Immature natural killer cell (primary cell): ENCODE data around the gene EGFR. TPM values are rescaled to one million over a fixed set of nuclear protein-coding genes. Genes with fewer than 3 reads are reported as not detected.

ENCODE experiments used
- DNase-seq, 3 donors: peaks; one replicate each; pipeline ENCODE4 v3.0.0; 2022; ENCODE audit warnings: mixed read lengths in 1 of 3
- H3K27ac Mint-ChIP-seq, 6 donors: one replicate each; pipeline ENCODE4 v1.8.0; 2020; ENCODE audit warnings: mixed read lengths in 6 of 6, mild to moderate bottlenecking in 5 of 6, inconsistent platforms in 4 of 6, moderate library complexity in 3 of 6
- H3K27me3 Mint-ChIP-seq, 3 donors: one replicate each; pipeline ENCODE4 v1.8.0; 2020 to 2021; ENCODE audit warnings: low read depth in 3 of 3, mild to moderate bottlenecking in 3 of 3, mixed read lengths in 3 of 3, moderate library complexity in 3 of 3, inconsistent platforms in 1 of 3
- H3K36me3 Mint-ChIP-seq, 3 donors: one replicate each; pipeline ENCODE4 v1.8.0; 2020; ENCODE audit warnings: mixed read lengths in 3 of 3, inconsistent platforms in 2 of 3, mild to moderate bottlenecking in 2 of 3
- H3K4me1 Mint-ChIP-seq, 2 donors: one replicate each; pipeline ENCODE4 v1.8.0; 2020; ENCODE audit warnings: inconsistent platforms in 2 of 2, mild to moderate bottlenecking in 2 of 2, mixed read lengths in 2 of 2, moderate library complexity in 1 of 2
- H3K4me3 Mint-ChIP-seq, 5 donors: one replicate each; pipeline ENCODE4 v1.8.0; 2020; ENCODE audit warnings: mild to moderate bottlenecking in 5 of 5, mixed read lengths in 5 of 5, inconsistent platforms in 3 of 5, moderate library complexity in 3 of 5
- H3K9me3 Mint-ChIP-seq, 6 donors: one replicate each; pipeline ENCODE4 v1.8.0; 2020; ENCODE audit warnings: mild to moderate bottlenecking in 6 of 6, mixed read lengths in 6 of 6, inconsistent platforms in 4 of 6, moderate library complexity in 3 of 6
- polyA plus RNA-seq, 3 donors: library from polyadenylated mRNA; unstranded; fragments of 300-500 nt; fragmentation: Illumina TruSeq; gene quantifications; one replicate each; pipeline ENCODE4 v1.2.3, GENCODE V29; 2021

EGFR gene
- polyA plus RNA-seq, 3 donors from 2014 or later = not detected

DNA sequence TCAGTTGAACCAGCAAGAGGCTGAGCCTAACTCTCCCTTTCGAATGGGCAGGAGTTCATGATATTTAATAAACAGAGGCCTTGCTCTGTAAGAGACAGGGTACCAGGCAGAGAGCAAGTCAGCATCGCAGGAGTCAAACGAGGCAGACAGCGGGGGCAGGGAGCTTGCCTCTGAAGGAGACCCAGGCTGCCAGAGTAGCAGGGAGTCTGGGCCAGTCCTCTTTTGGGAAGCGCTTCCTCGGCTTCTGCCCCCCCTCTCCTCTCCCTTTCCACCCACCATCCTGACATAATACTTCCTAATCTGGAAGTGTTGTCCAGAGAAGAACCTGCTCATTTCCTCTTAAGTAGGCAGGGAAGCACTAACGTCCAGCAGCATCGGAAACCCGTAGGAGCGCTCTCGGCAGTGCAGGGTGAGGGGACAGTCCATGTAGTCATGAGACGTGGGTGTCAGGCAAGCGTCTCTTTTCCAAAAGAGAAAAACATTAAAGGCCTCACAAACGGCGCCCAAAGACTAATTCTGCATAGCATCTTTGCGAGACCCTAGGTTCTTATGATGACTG, 171.1 kb downstream of the EGFR start:
- Mint-ChIP-seq H3K27me3 (peaks cover 0 to 8% (median 2%) of the 10 kb centered on the region in 3 donors), H3K27ac (no peak overlapping the region), H3K4me1 (no peaks in the 10 kb centered on the region), H3K9me3 (no peaks in the 10 kb centered on the region), H3K36me3 (no peaks in the 10 kb centered on the region), H3K4me3 (no peak overlapping the region)
- DNase-seq = no peak

GRCh38 chr7:55190511-55191160, 171.8 kb downstream of the EGFR start:
- Mint-ChIP-seq H3K9me3 (no peaks in the 10 kb centered on the region), H3K27ac (no peak overlapping the region), H3K27me3 (peaks cover 0 to 7% (median 2%) of the 10 kb centered on the region in 3 donors), H3K36me3 (no peaks in the 10 kb centered on the region), H3K4me3 (no peak overlapping the region), H3K4me1 (no peaks in the 10 kb centered on the region)
- no peak for DNase-seq

DNA sequence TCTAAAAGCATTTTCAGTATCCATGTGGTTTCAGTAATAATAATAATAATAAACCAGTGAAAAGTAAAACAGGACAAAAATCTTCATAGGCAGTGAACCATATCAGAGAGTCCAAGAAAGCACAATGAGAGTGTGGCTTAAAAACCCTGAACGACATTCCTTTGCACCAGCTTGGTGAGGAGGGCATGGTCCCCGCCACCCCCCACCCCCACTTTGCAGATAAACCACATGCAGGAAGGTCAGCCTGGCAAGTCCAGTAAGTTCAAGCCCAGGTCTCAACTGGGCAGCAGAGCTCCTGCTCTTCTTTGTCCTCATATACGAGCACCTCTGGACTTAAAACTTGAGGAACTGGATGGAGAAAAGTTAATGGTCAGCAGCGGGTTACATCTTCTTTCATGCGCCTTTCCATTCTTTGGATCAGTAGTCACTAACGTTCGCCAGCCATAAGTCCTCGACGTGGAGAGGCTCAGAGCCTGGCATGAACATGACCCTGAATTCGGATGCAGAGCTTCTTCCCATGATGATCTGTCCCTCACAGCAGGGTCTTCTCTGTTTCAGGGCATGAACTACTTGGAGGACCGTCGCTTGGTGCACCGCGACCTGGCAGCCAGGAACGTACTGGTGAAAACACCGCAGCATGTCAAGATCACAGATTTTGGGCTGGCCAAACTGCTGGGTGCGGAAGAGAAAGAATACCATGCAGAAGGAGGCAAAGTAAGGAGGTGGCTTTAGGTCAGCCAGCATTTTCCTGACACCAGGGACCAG, 172.5 kb downstream of the EGFR start:
- Mint-ChIP-seq H3K4me1 (no peaks in the 10 kb centered on the region), H3K4me3 (no peak overlapping the region), H3K36me3 (no peaks in the 10 kb centered on the region), H3K9me3 (peaks cover 0 to 2% (median 0%) of the 10 kb centered on the region in 6 donors), H3K27me3 (peaks cover 0 to 7% (median 2%) of the 10 kb centered on the region in 3 donors), H3K27ac (no peak overlapping the region)
- DNase-seq = no peak

DNA sequence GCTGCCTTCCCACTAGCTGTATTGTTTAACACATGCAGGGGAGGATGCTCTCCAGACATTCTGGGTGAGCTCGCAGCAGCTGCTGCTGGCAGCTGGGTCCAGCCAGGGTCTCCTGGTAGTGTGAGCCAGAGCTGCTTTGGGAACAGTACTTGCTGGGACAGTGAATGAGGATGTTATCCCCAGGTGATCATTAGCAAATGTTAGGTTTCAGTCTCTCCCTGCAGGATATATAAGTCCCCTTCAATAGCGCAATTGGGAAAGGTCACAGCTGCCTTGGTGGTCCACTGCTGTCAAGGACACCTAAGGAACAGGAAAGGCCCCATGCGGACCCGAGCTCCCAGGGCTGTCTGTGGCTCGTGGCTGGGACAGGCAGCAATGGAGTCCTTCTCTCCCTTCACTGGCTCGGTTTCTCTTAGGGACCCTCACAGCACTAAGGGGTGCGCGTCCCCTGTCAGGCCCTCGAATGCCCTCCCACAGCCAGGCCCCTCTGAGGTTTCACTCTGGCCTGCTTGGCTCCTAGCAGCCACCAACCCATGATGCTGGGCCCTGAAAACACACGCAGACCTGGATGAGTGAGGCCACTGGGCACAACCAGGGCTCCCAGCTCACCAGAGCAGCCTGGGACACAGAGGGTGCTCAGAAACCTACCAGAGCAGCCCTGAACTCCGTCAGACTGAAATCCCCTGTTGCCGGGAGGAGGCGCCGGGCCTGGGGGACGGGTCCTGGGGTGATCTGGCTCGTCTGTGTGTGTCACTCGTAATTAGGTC, 173.3 kb downstream of the EGFR start:
- DNase-seq = no peak
- Mint-ChIP-seq H3K27ac (no peak overlapping the region), H3K36me3 (no peaks in the 10 kb centered on the region), H3K27me3 (peaks cover 0 to 9% (median 7%) of the 10 kb centered on the region in 3 donors), H3K4me3 (no peak overlapping the region), H3K4me1 (no peaks in the 10 kb centered on the region), H3K9me3 (peaks cover 0 to 2% (median 0%) of the 10 kb centered on the region in 6 donors)

DNA sequence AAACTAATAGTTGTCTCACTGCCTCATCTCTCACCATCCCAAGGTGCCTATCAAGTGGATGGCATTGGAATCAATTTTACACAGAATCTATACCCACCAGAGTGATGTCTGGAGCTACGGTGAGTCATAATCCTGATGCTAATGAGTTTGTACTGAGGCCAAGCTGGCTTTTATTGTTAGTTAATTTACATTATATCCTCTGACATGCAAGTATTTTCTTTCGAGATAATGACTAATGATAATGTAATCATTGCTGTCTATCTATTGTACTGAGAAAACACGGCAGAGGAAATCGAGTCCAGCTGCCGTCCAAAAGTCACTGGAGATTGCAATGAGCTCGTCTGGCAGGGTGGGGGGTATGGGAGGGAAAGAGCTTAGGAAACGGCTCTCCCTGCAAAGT, 173.9 kb downstream of the EGFR start:
- Mint-ChIP-seq H3K27me3 (peaks cover 0 to 8% (median 7%) of the 10 kb centered on the region in 3 donors), H3K36me3 (no peaks in the 10 kb centered on the region), H3K4me3 (no peak overlapping the region), H3K27ac (no peak overlapping the region), H3K4me1 (no peaks in the 10 kb centered on the region), H3K9me3 (peaks cover 0 to 2% (median 0%) of the 10 kb centered on the region in 6 donors)
- no peak for DNase-seq

DNA sequence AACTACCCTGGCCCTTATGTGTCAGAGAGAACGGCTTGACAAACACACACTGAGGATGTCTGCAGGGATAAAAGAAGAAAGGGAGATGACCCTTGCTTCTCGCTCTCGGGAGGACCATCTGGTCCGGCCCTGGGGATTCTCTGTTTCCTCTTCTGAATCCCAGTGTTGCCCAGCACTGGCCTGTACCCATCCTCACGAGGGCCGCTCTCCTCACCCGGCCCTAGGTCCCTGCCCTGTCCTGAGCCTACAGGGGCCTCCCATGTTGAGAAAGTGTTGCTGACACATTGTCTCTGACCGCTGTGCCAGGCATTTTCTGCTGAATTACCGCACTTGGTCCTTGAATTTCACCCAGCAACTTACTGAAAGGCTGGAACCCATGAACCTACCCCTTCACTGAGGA, 174.4 kb downstream of the EGFR start:
- peaks cover 0 to 2% (median 0%) of the 10 kb centered on the region in 6 donors for H3K9me3 Mint-ChIP-seq
- H3K36me3 Mint-ChIP-seq = no peaks in the 10 kb centered on the region
- no peak overlapping the region for H3K4me3 Mint-ChIP-seq
- no peak for DNase-seq
- peaks cover 0 to 8% (median 7%) of the 10 kb centered on the region in 3 donors for H3K27me3 Mint-ChIP-seq
- no peaks in the 10 kb centered on the region for H3K4me1 Mint-ChIP-seq
- no peak overlapping the region for H3K27ac Mint-ChIP-seq

- DNase-seq = no peak
- Mint-ChIP-seq H3K36me3 (no peaks in the 10 kb centered on the region), H3K9me3 (peaks cover 0 to 2% (median 0%) of the 10 kb centered on the region in 6 donors), H3K27ac (no peak overlapping the region), H3K4me1 (no peaks in the 10 kb centered on the region), H3K27me3 (peaks cover 0 to 8% (median 7%) of the 10 kb centered on the region in 3 donors), H3K4me3 (no peak overlapping the region)
Observed at GRCh38 chr7:55194522-55194921, 175.7 kb downstream of the EGFR start.

GRCh38 chr7:55198634-55199392, 180.0 kb downstream of the EGFR start:
- H3K27ac Mint-ChIP-seq = no peak overlapping the region
- no peak for DNase-seq
- H3K27me3 Mint-ChIP-seq = peaks cover 0 to 8% (median 5%) of the 10 kb centered on the region in 3 donors
- no peak overlapping the region for H3K4me3 Mint-ChIP-seq
- H3K4me1 Mint-ChIP-seq = no peaks in the 10 kb centered on the region
- no peaks in the 10 kb centered on the region for H3K36me3 Mint-ChIP-seq
- peaks cover 0 to 2% (median 0%) of the 10 kb centered on the region in 6 donors for H3K9me3 Mint-ChIP-seq

GRCh38 chr7:55199418-55199817, 180.6 kb downstream of the EGFR start:
- no peaks in the 10 kb centered on the region for H3K36me3 Mint-ChIP-seq
- H3K27me3 Mint-ChIP-seq = peaks cover 0 to 8% (median 5%) of the 10 kb centered on the region in 3 donors
- no peak overlapping the region for H3K4me3 Mint-ChIP-seq
- no peak for DNase-seq
- no peaks in the 10 kb centered on the region for H3K4me1 Mint-ChIP-seq
- H3K9me3 Mint-ChIP-seq = peaks cover 0 to 2% (median 0%) of the 10 kb centered on the region in 6 donors
- H3K27ac Mint-ChIP-seq = no peak overlapping the region

GRCh38 chr7:55200441-55200840, 181.6 kb downstream of the EGFR start:
- no peaks in the 10 kb centered on the region for H3K4me1 Mint-ChIP-seq
- peaks cover 0 to 2% (median 0%) of the 10 kb centered on the region in 6 donors for H3K9me3 Mint-ChIP-seq
- no peak for DNase-seq
- H3K27me3 Mint-ChIP-seq = peaks cover 0 to 5% (median 5%) of the 10 kb centered on the region in 3 donors
- H3K27ac Mint-ChIP-seq = no peak overlapping the region
- no peak overlapping the region for H3K4me3 Mint-ChIP-seq
- H3K36me3 Mint-ChIP-seq = no peaks in the 10 kb centered on the region

GRCh38 chr7:55202150-55202913, 183.5 kb downstream of the EGFR start:
- Mint-ChIP-seq H3K36me3 (no peaks in the 10 kb centered on the region), H3K27ac (no peak overlapping the region), H3K4me1 (no peaks in the 10 kb centered on the region), H3K4me3 (no peak overlapping the region), H3K9me3 (no peaks in the 10 kb centered on the region), H3K27me3 (peaks cover 0 to 3% (median 0%) of the 10 kb centered on the region in 3 donors)
- no peak for DNase-seq

- H3K27ac Mint-ChIP-seq = no peak overlapping the region
- H3K4me1 Mint-ChIP-seq = no peaks in the 10 kb centered on the region
- no peaks in the 10 kb centered on the region for H3K36me3 Mint-ChIP-seq
- no peak overlapping the region for H3K4me3 Mint-ChIP-seq
- no peak for DNase-seq
- H3K9me3 Mint-ChIP-seq = no peaks in the 10 kb centered on the region
- H3K27me3 Mint-ChIP-seq = no peaks in the 10 kb centered on the region
Observed at GRCh38 chr7:55203300-55203699, 184.5 kb downstream of the EGFR start.
